Transverse colon (tissue), 3 donors: ENCODE data around the gene LGI4.

ENCODE experiments used
- CTCF ChIP-seq, 5 experiments: fragments of 200-600 bp in 3 of 5; fragments of 450-650 bp in 2 of 5; sonication (generic) in 3 of 5; IDR thresholded peaks; 1 replicate in 2 of 5; 2 replicates in 3 of 5; pipeline ENCODE4 v1.5.1; 2016 to 2017; ENCODE audit warnings: antibody characterized with exemption in 5 of 5, inconsistent platforms in 3 of 5, mild to moderate bottlenecking in 2 of 5, moderate library complexity in 1 of 5
- POLR2A ChIP-seq: fragments of 450-650 bp; IDR thresholded peaks from one replicate; pipeline ENCODE4 v1.6.1; 2016; ENCODE audit warnings: antibody characterized with exemption, mild to moderate bottlenecking, moderate library complexity

GRCh38 chr19:35112995-35113688 lies 21.7 kb downstream of the LGI4 start:
- TF ChIP-seq CTCF (IDR thresholded peaks at IDR 0.05) (no peak), POLR2A (no peak)
